SU-DHL-6 (cell line): ENCODE measurements around the gene ITIH4.

Experiments used
- H2AFZ ChIP-seq: fragments of 200-600 bp; sonication (generic); 2 replicates; pipeline ENCODE4 v1.6.1; 2014; ENCODE audit warnings: low read depth, mild to moderate bottlenecking, moderate library complexity, mixed read lengths, antibody characterized with exemption, low read length; ENCODE audit not compliant: severe bottlenecking
- H3F3A ChIP-seq: fragments of 200-600 bp; shearing (Covaris generic); 2 replicates; pipeline ENCODE4 v1.6.0; 2016; ENCODE audit warnings: antibody characterized with exemption, mild to moderate bottlenecking; ENCODE audit not compliant: insufficient read depth
- H3K27ac ChIP-seq: fragments of 200-600 bp; sonication (generic); 2 replicates; pipeline ENCODE4 v1.5.1; 2016; ENCODE audit warnings: low read depth, mild to moderate bottlenecking, low read length, moderate library complexity, mixed read lengths
- H3K27me3 ChIP-seq: fragments of 200-600 bp; sonication (generic), shearing (Covaris generic); 2 replicates; pipeline ENCODE4 v1.6.0; 2014; ENCODE audit warnings: mild to moderate bottlenecking, low read length
- H3K36me3 ChIP-seq: fragments of 200-600 bp; sonication (generic); 2 replicates; pipeline ENCODE4 v1.6.1; 2014; ENCODE audit warnings: mild to moderate bottlenecking, low read length, mixed read lengths
- H3K4me2 ChIP-seq: fragments of 300-600, 200-600 bp; shearing (Covaris generic), sonication (generic); 2 replicates; pipeline ENCODE4 v1.6.0; 2014; ENCODE audit warnings: low read length, low read depth, mild to moderate bottlenecking; ENCODE audit not compliant: poor library complexity, severe bottlenecking
- H3K4me3 ChIP-seq: fragments of 200-600 bp; sonication (generic); 2 replicates; pipeline ENCODE4 v1.5.1; 2014; ENCODE audit warnings: antibody characterized with exemption, low read length, mild to moderate bottlenecking, mixed read lengths; ENCODE audit not compliant: insufficient read depth, poor library complexity, severe bottlenecking
- H3K79me2 ChIP-seq: fragments of 200-600 bp; sonication (generic); 2 replicates; pipeline ENCODE4 v1.6.1; 2014; ENCODE audit warnings: mild to moderate bottlenecking, low read length, moderate library complexity; ENCODE audit not compliant: insufficient read depth
- H3K9ac ChIP-seq: fragments of 200-600 bp; sonication (generic); 2 replicates; pipeline ENCODE4 v1.7.0; 2014; ENCODE audit warnings: mild to moderate bottlenecking, low read length
- H3K9me2 ChIP-seq: fragments of 200-600 bp; sonication (generic); replicated peaks from 2 replicates; pipeline ENCODE4 v1.6.1; 2014; ENCODE audit warnings: low read length; ENCODE audit not compliant: insufficient read depth
- H3K9me3 ChIP-seq: fragments of 200-600 bp; sonication (generic); 2 replicates; pipeline ENCODE4 v1.6.1; 2014; ENCODE audit warnings: low read length, mixed read lengths; ENCODE audit not compliant: insufficient read depth
- H4K20me1 ChIP-seq: fragments of 200-600 bp; sonication (generic); 2 replicates; pipeline ENCODE4 v1.6.1; 2014; ENCODE audit warnings: low read depth, mild to moderate bottlenecking, antibody characterized with exemption, low read length, moderate library complexity, mixed read lengths
- EZH2phosphoT487 ChIP-seq: fragments of 200-600 bp; sonication (generic), shearing (Covaris generic); conservative IDR thresholded peaks from 2 replicates; pipeline ENCODE4 v1.6.1; 2018; ENCODE audit warnings: mild to moderate bottlenecking, antibody characterized with exemption, low read length, moderate library complexity, mixed read lengths
- TF ChIP-seq, protein P1 (sequence below): fragments of 200-600 bp; sonication (generic); IDR thresholded peaks from one replicate; pipeline ENCODE4 v1.5.1; 2017; ENCODE audit warnings: antibody characterized with exemption, mild to moderate bottlenecking, low read length, moderate library complexity; ENCODE audit not compliant: insufficient read depth, poor library complexity, severe bottlenecking

Gene ITIH4

DNA sequence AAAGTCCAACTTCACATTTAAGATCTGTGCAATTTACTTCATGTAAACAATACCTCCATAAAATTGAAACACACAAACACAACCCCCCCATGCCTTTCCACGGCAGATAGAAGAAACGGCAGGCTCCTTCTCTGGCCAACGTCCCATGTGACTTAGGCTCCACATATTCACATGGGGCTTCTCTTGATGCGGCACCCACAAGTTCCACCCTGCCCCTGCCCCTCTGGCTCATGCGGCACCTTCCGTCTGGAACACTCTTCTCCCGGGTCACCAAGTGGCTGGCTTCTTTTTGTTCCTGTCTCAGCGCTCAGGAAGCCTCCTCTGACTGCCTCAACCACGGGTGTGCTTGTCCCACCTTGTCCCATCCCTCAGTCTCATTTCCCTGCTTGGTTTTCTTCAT, 41.3 kb upstream of the ITIH4 start:
- Histone ChIP-seq H3K9ac (no peak overlapping the region), H3K79me2 (no peaks in the 10 kb centered on the region), H3F3A (no peaks in the 10 kb centered on the region)

DNA sequence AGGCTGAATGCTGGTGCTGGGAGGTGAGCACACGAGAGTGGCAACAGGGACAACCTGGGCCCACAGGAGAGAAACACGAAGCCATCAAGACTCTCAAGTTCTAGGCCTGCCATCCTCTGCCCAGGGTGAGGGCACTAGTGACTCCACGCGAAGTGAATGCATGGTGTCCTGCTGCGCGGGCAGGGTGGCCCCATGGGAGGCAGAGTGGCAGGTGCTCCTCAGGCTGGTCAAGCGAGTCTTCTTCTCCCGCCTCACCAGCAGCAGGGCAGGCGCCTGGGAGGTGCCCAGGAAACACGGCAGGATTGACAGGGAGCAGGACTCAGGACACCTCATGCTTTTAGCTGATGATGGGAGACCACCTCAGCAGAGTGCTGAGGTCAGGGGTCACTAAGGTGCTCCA, 40.0 kb upstream of the ITIH4 start:
- Histone ChIP-seq H3F3A (no peaks in the 10 kb centered on the region), H4K20me1 (no peaks in the 10 kb centered on the region), H3K36me3 (no peaks in the 10 kb centered on the region), H3K27ac (no peak overlapping the region), H3K4me3 (no peak overlapping the region), H3K9ac (no peak overlapping the region), H3K27me3 (no peaks in the 10 kb centered on the region), H3K4me2 (no peak overlapping the region), H3K9me2 (no peaks in the 10 kb centered on the region), H3K9me3 (no peaks in the 10 kb centered on the region), H2AFZ (no peak overlapping the region), H3K79me2 (no peaks in the 10 kb centered on the region)
- TF ChIP-seq, protein P1, sequence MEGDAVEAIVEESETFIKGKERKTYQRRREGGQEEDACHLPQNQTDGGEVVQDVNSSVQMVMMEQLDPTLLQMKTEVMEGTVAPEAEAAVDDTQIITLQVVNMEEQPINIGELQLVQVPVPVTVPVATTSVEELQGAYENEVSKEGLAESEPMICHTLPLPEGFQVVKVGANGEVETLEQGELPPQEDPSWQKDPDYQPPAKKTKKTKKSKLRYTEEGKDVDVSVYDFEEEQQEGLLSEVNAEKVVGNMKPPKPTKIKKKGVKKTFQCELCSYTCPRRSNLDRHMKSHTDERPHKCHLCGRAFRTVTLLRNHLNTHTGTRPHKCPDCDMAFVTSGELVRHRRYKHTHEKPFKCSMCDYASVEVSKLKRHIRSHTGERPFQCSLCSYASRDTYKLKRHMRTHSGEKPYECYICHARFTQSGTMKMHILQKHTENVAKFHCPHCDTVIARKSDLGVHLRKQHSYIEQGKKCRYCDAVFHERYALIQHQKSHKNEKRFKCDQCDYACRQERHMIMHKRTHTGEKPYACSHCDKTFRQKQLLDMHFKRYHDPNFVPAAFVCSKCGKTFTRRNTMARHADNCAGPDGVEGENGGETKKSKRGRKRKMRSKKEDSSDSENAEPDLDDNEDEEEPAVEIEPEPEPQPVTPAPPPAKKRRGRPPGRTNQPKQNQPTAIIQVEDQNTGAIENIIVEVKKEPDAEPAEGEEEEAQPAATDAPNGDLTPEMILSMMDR = no peak
- TF ChIP-seq EZH2phosphoT487 = no peak

More for the DNA sequence above, 41.3 kb upstream of the ITIH4 start:
- Histone ChIP-seq H4K20me1 (no peaks in the 10 kb centered on the region), H3K9me2 (no peaks in the 10 kb centered on the region), H3K4me3 (no peak overlapping the region), H3K27ac (no peak overlapping the region), H2AFZ (no peak overlapping the region), H3K36me3 (no peaks in the 10 kb centered on the region), H3K9me3 (no peaks in the 10 kb centered on the region), H3K27me3 (no peaks in the 10 kb centered on the region), H3K4me2 (no peak overlapping the region)
- no peak for TF ChIP-seq EZH2phosphoT487
- TF ChIP-seq, protein P1 = no peak

DNA sequence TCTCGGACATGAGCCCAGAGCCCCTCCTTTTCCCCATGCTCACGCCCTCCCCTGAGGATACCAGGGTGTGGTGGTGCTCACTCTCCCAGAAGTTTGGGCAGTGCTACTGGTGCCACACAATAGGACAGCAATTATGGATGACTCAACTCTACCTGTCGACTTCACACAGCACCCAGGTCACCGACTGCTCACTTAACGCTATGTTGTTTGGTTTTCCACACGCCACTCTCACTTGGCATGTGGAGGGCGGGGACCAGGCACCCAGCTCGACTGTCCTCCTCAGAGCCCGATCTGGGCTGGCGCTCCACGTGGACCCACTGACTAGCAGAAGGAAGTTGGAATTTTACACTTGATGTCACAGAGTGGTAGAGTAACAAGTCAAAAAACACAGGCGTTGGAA, 36.0 kb upstream of the ITIH4 start:
- no peak overlapping the region for H2AFZ ChIP-seq
- H3K4me2 ChIP-seq = no peak overlapping the region
- no peaks in the 10 kb centered on the region for H3K79me2 ChIP-seq
- no peak overlapping the region for H3K27ac ChIP-seq
- no peak for TF ChIP-seq EZH2phosphoT487
- TF ChIP-seq, protein P1 = no peak
- H3K4me3 ChIP-seq = no peak overlapping the region
- no peaks in the 10 kb centered on the region for H3K9me3 ChIP-seq
- H3K9me2 ChIP-seq = no peaks in the 10 kb centered on the region
- H3F3A ChIP-seq = no peaks in the 10 kb centered on the region
- H3K9ac ChIP-seq = no peak overlapping the region
- H3K27me3 ChIP-seq = no peaks in the 10 kb centered on the region
- H4K20me1 ChIP-seq = no peaks in the 10 kb centered on the region
- no peaks in the 10 kb centered on the region for H3K36me3 ChIP-seq
